WERI-Rb-1 (cell line): Measurements from ENCODE around the gene HP1BP3.

Source experiments
- DNase-seq: peaks from one replicate; pipeline ENCODE4 v3.0.0-alpha.2; 2020
- H3K27ac ChIP-seq: fragments of 250-450 bp; sonication (Bioruptor Pico); 2 replicates; pipeline ENCODE4 v1.5.1; 2020; ENCODE audit warnings: mild to moderate bottlenecking, moderate library complexity
- H3K27me3 ChIP-seq: fragments of 250-450 bp; sonication (Bioruptor Pico); 2 replicates; pipeline ENCODE4 v1.5.1; 2021; ENCODE audit warnings: mild to moderate bottlenecking, low read depth, moderate library complexity; ENCODE audit not compliant: insufficient read depth, severe bottlenecking
- H3K36me3 ChIP-seq: fragments of 250-450 bp; sonication (Bioruptor Pico); 2 replicates; pipeline ENCODE4 v1.5.1; 2020; ENCODE audit warnings: mild to moderate bottlenecking, moderate library complexity
- H3K4me3 ChIP-seq: 2 replicates; pipeline ENCODE4 v1.5.1; 2011; ENCODE audit warnings: low read depth, mild to moderate bottlenecking, control low read depth, low read length
- H3K9me3 ChIP-seq: fragments of 250-450 bp; sonication (Bioruptor Pico); 2 replicates; pipeline ENCODE4 v1.5.1; 2021; ENCODE audit warnings: mild to moderate bottlenecking, moderate library complexity; ENCODE audit not compliant: severe bottlenecking
- TF ChIP-seq, protein P1 (sequence below): IDR thresholded peaks from 2 replicates; pipeline ENCODE4 v1.5.1; 2011; ENCODE audit warnings: low read depth, mild to moderate bottlenecking, control low read depth, inconsistent platforms, low read length

The HP1BP3 gene

DNA sequence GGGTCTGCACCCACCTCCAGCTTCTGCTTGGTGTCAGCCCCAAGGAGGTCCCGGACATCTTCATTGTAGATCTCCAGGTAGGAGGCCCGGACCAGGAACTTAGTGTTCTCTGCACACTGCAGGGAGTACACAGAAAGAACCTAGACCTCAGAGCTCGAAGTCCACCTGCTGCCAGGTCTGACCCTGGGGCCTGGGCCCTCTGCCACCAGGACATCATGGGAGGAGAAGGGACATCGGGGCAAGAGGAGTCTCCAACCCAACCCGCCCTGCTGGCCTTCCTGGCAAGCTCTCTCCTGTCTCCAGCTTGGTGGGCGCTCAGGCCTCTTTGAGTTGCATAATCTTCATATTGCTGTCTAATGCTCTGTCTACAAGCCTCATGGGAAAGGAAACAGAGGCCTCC lies 73.7 kb downstream of the HP1BP3 start:
- no peaks in the 10 kb centered on the region for H3K36me3 ChIP-seq
- DNase-seq = no peak
- H3K27me3 ChIP-seq = no peaks in the 10 kb centered on the region
- H3K27ac ChIP-seq = no peak overlapping the region
- H3K9me3 ChIP-seq = no peaks in the 10 kb centered on the region
- TF ChIP-seq, protein P1, sequence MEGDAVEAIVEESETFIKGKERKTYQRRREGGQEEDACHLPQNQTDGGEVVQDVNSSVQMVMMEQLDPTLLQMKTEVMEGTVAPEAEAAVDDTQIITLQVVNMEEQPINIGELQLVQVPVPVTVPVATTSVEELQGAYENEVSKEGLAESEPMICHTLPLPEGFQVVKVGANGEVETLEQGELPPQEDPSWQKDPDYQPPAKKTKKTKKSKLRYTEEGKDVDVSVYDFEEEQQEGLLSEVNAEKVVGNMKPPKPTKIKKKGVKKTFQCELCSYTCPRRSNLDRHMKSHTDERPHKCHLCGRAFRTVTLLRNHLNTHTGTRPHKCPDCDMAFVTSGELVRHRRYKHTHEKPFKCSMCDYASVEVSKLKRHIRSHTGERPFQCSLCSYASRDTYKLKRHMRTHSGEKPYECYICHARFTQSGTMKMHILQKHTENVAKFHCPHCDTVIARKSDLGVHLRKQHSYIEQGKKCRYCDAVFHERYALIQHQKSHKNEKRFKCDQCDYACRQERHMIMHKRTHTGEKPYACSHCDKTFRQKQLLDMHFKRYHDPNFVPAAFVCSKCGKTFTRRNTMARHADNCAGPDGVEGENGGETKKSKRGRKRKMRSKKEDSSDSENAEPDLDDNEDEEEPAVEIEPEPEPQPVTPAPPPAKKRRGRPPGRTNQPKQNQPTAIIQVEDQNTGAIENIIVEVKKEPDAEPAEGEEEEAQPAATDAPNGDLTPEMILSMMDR = no peak
- no peak overlapping the region for H3K4me3 ChIP-seq

DNA sequence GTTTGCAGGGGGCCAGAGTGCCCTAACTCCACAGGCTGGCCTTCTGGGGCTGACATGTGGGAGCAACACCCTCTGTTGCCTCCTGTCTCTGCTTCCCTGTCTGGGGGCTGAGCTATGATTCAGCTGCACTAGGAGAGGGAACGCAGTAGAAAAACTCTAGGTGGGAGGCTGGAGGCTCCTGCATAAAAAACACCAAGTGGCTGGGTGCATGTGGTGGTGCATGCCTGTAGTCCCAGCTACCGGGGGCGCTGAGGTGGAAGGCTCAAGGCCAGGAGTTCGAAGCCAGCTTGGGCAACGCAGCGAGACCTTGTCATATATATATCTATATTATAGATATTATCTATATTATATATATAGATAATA lies 74.9 kb downstream of the HP1BP3 start:
- Histone ChIP-seq H3K36me3 (no peaks in the 10 kb centered on the region), H3K9me3 (no peaks in the 10 kb centered on the region), H3K4me3 (no peak overlapping the region), H3K27ac (peak overlapping the region; percentile 37; the same call in 1 of the 2 replicates), H3K27me3 (no peaks in the 10 kb centered on the region)
- DNase-seq = no peak
- TF ChIP-seq, protein P1 = no peak

DNA sequence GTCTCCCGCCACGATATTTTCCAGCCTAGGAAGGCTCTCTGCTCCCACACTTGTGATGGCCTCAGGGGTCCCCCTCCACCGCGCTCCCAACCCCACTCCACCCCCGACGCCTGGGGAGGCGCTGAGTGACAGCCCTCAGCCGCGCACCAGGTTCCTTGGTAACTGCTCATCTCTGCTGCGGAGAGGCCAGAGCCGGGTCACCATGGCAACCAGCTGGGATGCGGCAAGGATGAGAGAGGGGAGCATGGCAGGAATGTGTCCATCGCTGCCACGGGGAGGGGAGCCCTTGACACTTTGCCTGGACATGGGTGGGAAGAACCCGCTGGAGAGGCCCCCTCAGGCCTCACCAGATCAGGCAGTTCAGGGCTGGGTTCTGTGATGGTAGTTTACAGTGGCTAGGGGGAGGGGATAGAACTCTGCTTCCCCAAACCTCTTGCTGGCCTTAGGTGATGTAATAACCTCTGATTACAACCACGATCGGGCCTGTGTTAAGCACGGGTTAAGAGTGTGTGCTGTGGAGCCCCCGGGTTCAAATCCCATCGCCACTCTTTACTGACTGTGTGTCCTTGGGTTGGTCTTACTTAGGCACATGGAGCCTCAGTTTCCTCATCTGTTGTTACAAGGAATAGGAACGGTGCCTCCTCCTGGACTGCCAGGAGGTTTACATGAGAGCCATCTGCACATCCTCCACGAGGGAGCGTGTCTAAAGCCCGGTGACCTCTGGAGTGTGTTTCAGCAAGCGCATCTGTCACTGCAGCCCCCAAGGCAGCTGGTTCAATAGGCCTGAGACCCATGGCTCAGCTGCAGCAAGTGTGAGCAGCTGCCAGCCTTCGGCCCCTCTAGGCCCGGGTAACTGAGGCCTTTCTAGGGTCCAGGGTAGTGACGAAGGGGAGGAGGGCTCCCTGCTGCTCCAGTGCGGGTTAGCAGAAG lies 75.6 kb downstream of the HP1BP3 start:
- Histone ChIP-seq H3K27ac (peak overlapping the region; percentile 37; the same call in 1 of the 2 replicates), H3K27me3 (no peaks in the 10 kb centered on the region), H3K36me3 (no peaks in the 10 kb centered on the region), H3K9me3 (no peaks in the 10 kb centered on the region), H3K4me3 (no peak overlapping the region)
- TF ChIP-seq, protein P1 = peak; percentile 50
- peak; percentile 39 for DNase-seq

DNA sequence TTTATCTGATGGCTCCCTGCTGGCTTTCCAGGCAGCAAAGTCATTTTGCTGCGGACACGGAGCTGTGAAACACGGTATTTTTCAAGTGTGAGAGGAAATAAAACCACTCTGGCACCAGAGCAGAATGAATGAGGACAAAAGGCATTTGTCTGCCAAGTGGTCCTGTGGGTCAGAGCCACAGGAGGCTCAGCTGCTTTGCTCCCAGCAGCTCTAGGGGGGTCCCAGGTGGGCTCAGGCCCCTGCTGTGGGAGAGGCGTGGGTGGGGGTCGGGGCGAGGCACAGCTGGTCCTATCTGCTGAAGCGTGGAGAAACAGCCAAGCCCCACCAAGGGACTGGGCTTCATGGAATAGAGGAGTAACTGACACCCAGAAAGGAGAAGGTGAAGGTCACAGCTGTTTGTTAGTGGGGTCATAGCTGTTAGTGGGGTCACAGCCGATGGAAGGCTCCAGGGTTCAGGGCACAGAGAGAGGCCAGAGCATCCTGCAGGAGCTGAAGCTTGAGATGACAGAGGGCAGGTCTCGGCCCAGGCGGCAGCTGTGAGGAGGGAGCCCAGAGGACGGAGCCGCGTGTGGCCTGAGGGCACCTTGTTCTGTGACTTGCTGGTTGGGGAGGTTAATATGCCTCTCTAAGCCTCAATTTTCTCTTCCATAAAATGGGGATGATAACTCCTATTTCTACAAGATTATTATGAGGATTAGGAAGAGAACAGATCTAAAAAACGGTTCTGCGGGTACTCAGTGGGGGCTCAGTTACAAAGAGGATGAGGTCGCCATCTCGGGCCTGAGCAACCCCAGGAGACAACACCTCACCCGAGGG lies 76.4 kb downstream of the HP1BP3 start:
- TF ChIP-seq, protein P1 = no peak
- no peaks in the 10 kb centered on the region for H3K9me3 ChIP-seq
- no peaks in the 10 kb centered on the region for H3K27me3 ChIP-seq
- no peak overlapping the region for H3K27ac ChIP-seq
- H3K36me3 ChIP-seq = no peaks in the 10 kb centered on the region
- no peak overlapping the region for H3K4me3 ChIP-seq
- DNase-seq = no peak

DNA sequence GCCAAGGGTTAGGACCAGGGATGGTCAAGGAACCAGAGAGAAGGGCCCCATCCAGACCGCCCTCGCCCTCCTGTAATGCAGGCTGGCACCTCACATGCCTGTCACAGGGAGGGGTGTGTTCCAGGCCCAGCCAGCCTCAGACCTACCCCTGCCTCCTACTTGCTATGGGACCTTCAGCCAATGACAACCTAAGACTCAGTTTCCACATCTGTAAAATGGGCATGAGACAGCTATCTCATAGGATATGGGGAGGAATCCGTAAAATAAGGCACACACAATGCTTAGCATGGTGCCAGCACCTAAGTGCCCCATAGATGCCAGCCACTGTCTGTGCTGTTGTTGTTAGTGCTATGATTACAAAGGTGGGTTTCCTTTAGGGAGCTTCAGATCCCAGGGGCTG lies 77.2 kb downstream of the HP1BP3 start:
- no peak for DNase-seq
- no peak overlapping the region for H3K27ac ChIP-seq
- H3K9me3 ChIP-seq = no peaks in the 10 kb centered on the region
- H3K4me3 ChIP-seq = no peak overlapping the region
- no peaks in the 10 kb centered on the region for H3K27me3 ChIP-seq
- H3K36me3 ChIP-seq = no peaks in the 10 kb centered on the region
- TF ChIP-seq, protein P1 = no peak
